Measurements from ENCODE around the gene CYP4F22.

CYP4F22 gene

GRCh38 chr19:15536350-15536749 is 28.0 kb downstream of the CYP4F22 start:
- no peak for DNase-seq (ENCODE audit: low read depth)

- DNase-seq (ENCODE audit: low read depth), result no peak
These were observed 30.4 kb downstream of the CYP4F22 start for GRCh38 chr19:15538774-15539173.

- DNase-seq (ENCODE audit: low read depth), result no peak
These were observed 31.3 kb downstream of the CYP4F22 start for GRCh38 chr19:15539638-15540037.

- DNase-seq (ENCODE audit: low read depth), result no peak
These were observed 32.1 kb downstream of the CYP4F22 start for GRCh38 chr19:15540435-15540834.

- no peak for DNase-seq (ENCODE audit: low read depth)
These were observed 36.0 kb downstream of the CYP4F22 start for GRCh38 chr19:15544283-15544682.

- DNase-seq (ENCODE audit: low read depth), result no peak
These were observed 36.6 kb downstream of the CYP4F22 start for GRCh38 chr19:15544970-15545369.

GRCh38 chr19:15548648-15549047 is 40.3 kb downstream of the CYP4F22 start:
- no peak for DNase-seq (ENCODE audit: low read depth)

GRCh38 chr19:15549581-15549980 is 41.3 kb downstream of the CYP4F22 start:
- no peak for DNase-seq (ENCODE audit: low read depth)

- no peak for DNase-seq (ENCODE audit: low read depth)
These were observed 41.9 kb downstream of the CYP4F22 start for GRCh38 chr19:15550273-15550672.

- DNase-seq (ENCODE audit: low read depth), result no peak
These were observed 42.6 kb downstream of the CYP4F22 start for GRCh38 chr19:15550929-15551292.

GRCh38 chr19:15551293-15552004 is 43.1 kb downstream of the CYP4F22 start:
- peak; percentile 52 for DNase-seq (ENCODE audit: low read depth)

GRCh38 chr19:15555021-15555420 is 46.7 kb downstream of the CYP4F22 start:
- DNase-seq (ENCODE audit: low read depth), result no peak

GRCh38 chr19:15555759-15556633 is 47.7 kb downstream of the CYP4F22 start:
- peak; percentile 92 for DNase-seq (ENCODE audit: low read depth)

- no peak for DNase-seq (ENCODE audit: low read depth)
These were observed 48.4 kb downstream of the CYP4F22 start for GRCh38 chr19:15556634-15557181.

GRCh38 chr19:15557223-15557622 is 48.9 kb downstream of the CYP4F22 start:
- DNase-seq (ENCODE audit: low read depth), result no peak

- DNase-seq (ENCODE audit: low read depth), result no peak
These were observed 53.8 kb downstream of the CYP4F22 start for GRCh38 chr19:15562145-15562544.

GRCh38 chr19:15562861-15563260 is 54.5 kb downstream of the CYP4F22 start:
- no peak for DNase-seq (ENCODE audit: low read depth)

- no peak for DNase-seq (ENCODE audit: low read depth)
These were observed 55.0 kb downstream of the CYP4F22 start for GRCh38 chr19:15563325-15563794.

- no peak for DNase-seq (ENCODE audit: low read depth)
These were observed 55.6 kb downstream of the CYP4F22 start for GRCh38 chr19:15563931-15564330.

- no peak for DNase-seq (ENCODE audit: low read depth)
These were observed 56.3 kb downstream of the CYP4F22 start for GRCh38 chr19:15564534-15565168.

- no peak for DNase-seq (ENCODE audit: low read depth)
These were observed 62.1 kb downstream of the CYP4F22 start for GRCh38 chr19:15570420-15570819.

- DNase-seq (ENCODE audit: low read depth), result no peak
These were observed 67.1 kb downstream of the CYP4F22 start for GRCh38 chr19:15575406-15575805.
